Fibroblast of villous mesenchyme (primary cell): ENCODE results near the gene RAB21. TPM values are rescaled to one million over a fixed set of nuclear protein-coding genes. Genes with fewer than 3 reads are reported as not detected.

Experiments
- DNase-seq: peaks from one replicate; pipeline ENCODE4 v3.0.0-alpha.2; 2010; ENCODE audit warnings: low read depth
- H3K4me3 ChIP-seq: 2 replicates; pipeline ENCODE4 v1.5.1; 2011; ENCODE audit warnings: low read depth, mild to moderate bottlenecking, low read length
- CTCF ChIP-seq: IDR thresholded peaks from 2 replicates; pipeline ENCODE4 v1.5.1; 2012; ENCODE audit warnings: low read depth, mild to moderate bottlenecking, low read length; ENCODE audit not compliant: insufficient read depth
- total RNA-seq: library from RNA; depleted of rRNA; stranded (reverse); fragments of >200 nt; gene quantifications from 2 replicates; pipeline ENCODE4 v1.2.3, GENCODE V29; 2012

Gene RAB21
- total RNA-seq, 1 donor, result 12.5 TPM

- no peak overlapping the region for H3K4me3 ChIP-seq
- no peak for TF ChIP-seq CTCF
- DNase-seq, result no peak
Measured at GRCh38 chr12:71721783-71722505, 32.7 kb upstream of the RAB21 start.

DNA sequence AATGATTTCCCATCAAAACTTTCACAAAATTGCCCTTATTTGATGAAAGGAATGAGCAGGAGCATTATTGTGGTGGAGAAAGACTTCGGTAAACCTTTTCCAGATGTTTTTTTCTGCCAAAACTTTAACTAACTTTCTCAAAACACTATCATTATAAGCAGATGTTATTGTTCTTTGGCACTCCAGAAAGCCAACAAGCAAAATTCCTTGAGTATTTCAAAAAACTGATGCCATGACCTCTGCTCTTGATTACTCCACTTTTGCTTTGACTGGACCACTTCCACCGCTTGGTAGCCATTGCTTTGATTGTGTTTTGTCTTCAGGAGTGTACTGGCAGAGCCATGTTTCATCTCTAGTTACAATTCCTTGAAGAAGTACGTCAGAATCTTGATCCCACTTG, 29.7 kb upstream of the RAB21 start:
- DNase-seq, result peak; percentile 69
- no peak overlapping the region for H3K4me3 ChIP-seq
- TF ChIP-seq CTCF, result no peak

DNA sequence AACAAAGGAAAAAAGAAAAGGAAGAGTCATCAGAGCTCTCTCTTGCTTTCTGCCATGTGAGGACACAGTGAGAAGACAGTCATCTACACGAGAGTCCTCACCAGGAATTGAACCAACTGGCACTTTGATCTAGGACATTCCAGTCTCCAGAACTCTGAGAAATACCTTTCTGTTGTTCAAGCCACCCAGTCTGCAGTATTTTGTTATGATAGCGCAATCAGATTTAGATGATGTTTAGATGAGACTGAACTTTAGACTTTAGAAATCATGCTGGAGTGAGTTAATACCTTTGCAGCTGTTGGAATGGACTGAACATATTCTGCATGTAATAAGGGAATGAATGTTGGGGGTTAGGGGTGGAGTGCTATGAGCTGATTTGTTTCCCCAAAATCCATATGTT, 28.1 kb upstream of the RAB21 start:
- no peak for DNase-seq
- no peak for TF ChIP-seq CTCF
- H3K4me3 ChIP-seq, result no peak overlapping the region

DNA sequence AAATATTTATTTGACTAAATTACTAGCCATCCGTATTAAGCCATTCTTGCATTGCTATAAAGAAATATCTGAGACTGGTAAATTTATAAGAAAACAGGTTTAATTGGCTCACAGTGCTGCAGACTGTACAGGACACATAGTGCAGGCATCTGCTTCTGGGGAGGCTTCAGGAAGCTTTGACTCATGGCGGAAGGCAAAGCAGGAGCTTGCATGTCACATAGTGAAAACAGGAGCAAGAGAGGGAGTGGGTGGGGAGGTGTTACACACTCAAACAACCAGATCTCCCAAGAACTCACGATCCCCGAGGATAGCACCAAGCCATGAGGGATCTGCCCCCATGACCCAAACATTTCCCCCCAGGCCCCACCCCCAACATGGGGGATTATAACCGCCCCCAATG, 26.7 kb upstream of the RAB21 start:
- DNase-seq, result no peak
- no peak for TF ChIP-seq CTCF
- no peak overlapping the region for H3K4me3 ChIP-seq

GRCh38 chr12:71730936-71731335, 23.7 kb upstream of the RAB21 start:
- DNase-seq, result no peak
- no peak for TF ChIP-seq CTCF

DNA sequence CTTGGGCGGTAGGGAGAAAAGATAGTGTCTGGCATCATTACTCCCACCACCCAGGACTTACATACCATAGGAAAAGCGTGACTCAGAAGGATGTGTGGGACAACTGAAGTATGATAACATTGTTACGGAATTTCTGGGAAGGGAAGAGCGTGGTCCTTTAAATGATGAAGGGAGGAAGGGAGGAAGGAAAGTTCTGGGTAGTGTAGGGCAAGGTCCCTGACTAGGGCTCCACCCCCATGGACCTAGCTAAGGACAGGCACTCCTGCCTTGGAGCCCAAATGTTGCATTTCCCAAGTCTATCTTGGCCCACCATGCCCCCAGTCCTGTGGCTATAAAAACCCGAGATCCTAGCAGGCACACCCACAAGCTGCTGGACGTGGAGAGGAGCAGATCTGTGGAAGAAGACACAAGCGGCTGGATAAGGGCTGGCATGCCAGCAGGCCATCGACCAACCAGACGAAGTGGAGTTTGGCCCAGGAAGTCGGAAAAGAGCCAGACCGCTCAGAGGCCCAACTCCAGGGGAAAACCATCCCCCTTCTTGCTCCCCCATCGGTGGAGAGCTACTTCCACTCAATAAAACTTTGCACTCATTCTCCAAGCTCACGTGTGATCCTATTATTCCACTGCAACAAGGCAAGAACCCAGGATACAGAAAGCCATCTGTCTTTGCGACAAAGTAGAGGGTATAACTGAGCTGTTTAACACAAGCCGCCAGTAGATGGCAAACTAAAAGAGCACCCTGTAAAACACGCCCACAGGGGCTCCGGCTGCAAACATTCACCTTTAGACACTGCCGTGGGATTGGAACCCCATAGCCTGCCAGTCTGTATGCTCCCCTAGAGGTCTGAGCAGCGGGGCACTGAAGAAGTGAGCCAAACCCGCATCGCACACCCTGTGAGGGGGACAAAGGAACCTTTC, 23.0 kb upstream of the RAB21 start:
- TF ChIP-seq CTCF, result no peak
- no peak overlapping the region for H3K4me3 ChIP-seq
- DNase-seq, result peak; percentile 22

More at GRCh38 chr12:71730936-71731335, 23.7 kb upstream of the RAB21 start:
- H3K4me3 ChIP-seq, result no peak overlapping the region
